OCI-LY1 (cell line): Measurements from ENCODE around the gene LRTM2.

Experiments used
- H2AFZ ChIP-seq: fragments of 200-600 bp; sonication (generic), shearing (Covaris generic); 2 replicates; pipeline ENCODE4 v1.6.0; 2014; ENCODE audit warnings: antibody characterized with exemption, mild to moderate bottlenecking, low read length
- H3F3A ChIP-seq: fragments of 200-600 bp; sonication (generic), shearing (Covaris generic); 2 replicates; pipeline ENCODE4 v1.6.0; 2014; ENCODE audit warnings: mild to moderate bottlenecking, antibody characterized with exemption, low read length, moderate library complexity; ENCODE audit not compliant: insufficient read depth
- H3K27ac ChIP-seq: fragments of 200-600 bp; sonication (generic); 2 replicates; pipeline ENCODE4 v1.5.1; 2014; ENCODE audit warnings: low read length, mixed run types, mild to moderate bottlenecking, low read depth; ENCODE audit not compliant: poor library complexity, severe bottlenecking
- H3K27me3 ChIP-seq: fragments of 200-600 bp; sonication (generic); 2 replicates; pipeline ENCODE4 v1.6.0; 2014; ENCODE audit warnings: antibody characterized with exemption, mild to moderate bottlenecking, low read length, moderate library complexity; ENCODE audit not compliant: insufficient read depth
- H3K36me3 ChIP-seq: fragments of 200-600 bp; sonication (generic); 2 replicates; pipeline ENCODE4 v1.6.1; 2014; ENCODE audit warnings: mild to moderate bottlenecking, antibody characterized with exemption, low read length, moderate library complexity, mixed read lengths; ENCODE audit not compliant: insufficient read depth
- H3K4me1 ChIP-seq: fragments of 200-600 bp; sonication (generic); 2 replicates; pipeline ENCODE4 v1.5.1; 2014; ENCODE audit warnings: mild to moderate bottlenecking, low read length, moderate library complexity; ENCODE audit not compliant: insufficient read depth, severe bottlenecking
- H3K4me2 ChIP-seq: fragments of 200-600 bp; sonication (generic), shearing (Covaris generic); 2 replicates; pipeline ENCODE4 v1.6.1; 2014; ENCODE audit warnings: low read length
- H3K4me3 ChIP-seq: fragments of 200-600 bp; sonication (generic); 2 replicates; pipeline ENCODE4 v1.5.1; 2014; ENCODE audit warnings: low read length, low read depth, mild to moderate bottlenecking, mixed read lengths; ENCODE audit not compliant: poor library complexity, severe bottlenecking
- H3K79me2 ChIP-seq: fragments of 200-600 bp; shearing (Covaris generic); 2 replicates; pipeline ENCODE4 v1.6.1; 2016; ENCODE audit warnings: mixed run types, low read length, mixed read lengths; ENCODE audit not compliant: insufficient read depth
- H3K9ac ChIP-seq: fragments of 200-600 bp; sonication (generic), shearing (Covaris generic); 2 replicates; pipeline ENCODE4 v1.6.1; 2014; ENCODE audit warnings: mild to moderate bottlenecking, low read length, mixed read lengths
- H3K9me2 ChIP-seq: fragments of 200-600 bp; sonication (generic), shearing (Covaris generic); 2 replicates; pipeline ENCODE4 v1.6.1; 2014; ENCODE audit warnings: low read depth, mild to moderate bottlenecking, low read length, mixed read lengths
- H3K9me3 ChIP-seq: fragments of 200-600 bp; shearing (Covaris generic); 2 replicates; pipeline ENCODE4 v1.6.1; 2014; ENCODE audit warnings: low read length, mixed read lengths
- H4K20me1 ChIP-seq: fragments of 200-600 bp; sonication (generic), shearing (Covaris generic); 2 replicates; pipeline ENCODE4 v1.6.0; 2016; ENCODE audit warnings: mild to moderate bottlenecking, low read length; ENCODE audit not compliant: insufficient read depth
- EZH2 ChIP-seq: fragments of 200-600 bp; sonication (generic), shearing (Covaris generic); IDR thresholded peaks from 2 replicates; pipeline ENCODE4 v1.8.0; 2017; ENCODE audit warnings: borderline replicate concordance, mixed run types, mild to moderate bottlenecking, antibody characterized with exemption, low read length, moderate library complexity, mixed read lengths
- TF ChIP-seq, protein P1 (sequence below): fragments of 200-600 bp; sonication (generic), shearing (Covaris generic); IDR thresholded peaks from 2 replicates; pipeline ENCODE4 v1.5.1; 2017; ENCODE audit warnings: mild to moderate bottlenecking, antibody characterized with exemption, low read length, moderate library complexity, mixed read lengths

Gene LRTM2

DNA sequence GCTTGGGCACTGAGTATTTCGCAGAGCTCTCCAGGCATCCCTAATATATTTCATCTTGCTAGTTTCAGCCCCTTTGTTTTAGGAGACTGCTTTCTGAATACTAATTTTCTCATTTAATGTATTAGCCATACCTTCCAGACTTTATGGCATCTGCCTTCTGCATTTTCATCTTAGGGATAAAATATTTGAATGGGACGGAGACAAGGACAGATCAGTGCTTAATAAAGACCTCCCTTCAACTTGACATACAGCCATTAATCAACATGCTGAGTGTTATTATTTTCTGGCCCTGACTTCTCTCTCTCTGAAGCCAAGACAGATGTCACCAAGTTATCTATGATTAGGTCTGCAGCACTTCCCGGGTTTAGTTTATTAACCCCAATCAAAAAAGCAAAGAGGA, 55.7 kb downstream of the LRTM2 start:
- Histone ChIP-seq H3K9ac (no peak overlapping the region), H3F3A (no peaks in the 10 kb centered on the region), H3K4me2 (no peak overlapping the region), H3K9me2 (no peaks in the 10 kb centered on the region), H3K4me1 (no peaks in the 10 kb centered on the region), H3K9me3 (no peaks in the 10 kb centered on the region), H4K20me1 (no peaks in the 10 kb centered on the region), H3K27ac (no peak overlapping the region), H2AFZ (no peak overlapping the region), H3K27me3 (0 out of 2 replicates have a peak, but pooled peaks cover 5% of the 10 kb centered on the region), H3K36me3 (no peaks in the 10 kb centered on the region), H3K79me2 (no peaks in the 10 kb centered on the region), H3K4me3 (no peak overlapping the region)
- no peak for TF ChIP-seq EZH2
- TF ChIP-seq, protein P1, sequence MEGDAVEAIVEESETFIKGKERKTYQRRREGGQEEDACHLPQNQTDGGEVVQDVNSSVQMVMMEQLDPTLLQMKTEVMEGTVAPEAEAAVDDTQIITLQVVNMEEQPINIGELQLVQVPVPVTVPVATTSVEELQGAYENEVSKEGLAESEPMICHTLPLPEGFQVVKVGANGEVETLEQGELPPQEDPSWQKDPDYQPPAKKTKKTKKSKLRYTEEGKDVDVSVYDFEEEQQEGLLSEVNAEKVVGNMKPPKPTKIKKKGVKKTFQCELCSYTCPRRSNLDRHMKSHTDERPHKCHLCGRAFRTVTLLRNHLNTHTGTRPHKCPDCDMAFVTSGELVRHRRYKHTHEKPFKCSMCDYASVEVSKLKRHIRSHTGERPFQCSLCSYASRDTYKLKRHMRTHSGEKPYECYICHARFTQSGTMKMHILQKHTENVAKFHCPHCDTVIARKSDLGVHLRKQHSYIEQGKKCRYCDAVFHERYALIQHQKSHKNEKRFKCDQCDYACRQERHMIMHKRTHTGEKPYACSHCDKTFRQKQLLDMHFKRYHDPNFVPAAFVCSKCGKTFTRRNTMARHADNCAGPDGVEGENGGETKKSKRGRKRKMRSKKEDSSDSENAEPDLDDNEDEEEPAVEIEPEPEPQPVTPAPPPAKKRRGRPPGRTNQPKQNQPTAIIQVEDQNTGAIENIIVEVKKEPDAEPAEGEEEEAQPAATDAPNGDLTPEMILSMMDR, result no peak

DNA sequence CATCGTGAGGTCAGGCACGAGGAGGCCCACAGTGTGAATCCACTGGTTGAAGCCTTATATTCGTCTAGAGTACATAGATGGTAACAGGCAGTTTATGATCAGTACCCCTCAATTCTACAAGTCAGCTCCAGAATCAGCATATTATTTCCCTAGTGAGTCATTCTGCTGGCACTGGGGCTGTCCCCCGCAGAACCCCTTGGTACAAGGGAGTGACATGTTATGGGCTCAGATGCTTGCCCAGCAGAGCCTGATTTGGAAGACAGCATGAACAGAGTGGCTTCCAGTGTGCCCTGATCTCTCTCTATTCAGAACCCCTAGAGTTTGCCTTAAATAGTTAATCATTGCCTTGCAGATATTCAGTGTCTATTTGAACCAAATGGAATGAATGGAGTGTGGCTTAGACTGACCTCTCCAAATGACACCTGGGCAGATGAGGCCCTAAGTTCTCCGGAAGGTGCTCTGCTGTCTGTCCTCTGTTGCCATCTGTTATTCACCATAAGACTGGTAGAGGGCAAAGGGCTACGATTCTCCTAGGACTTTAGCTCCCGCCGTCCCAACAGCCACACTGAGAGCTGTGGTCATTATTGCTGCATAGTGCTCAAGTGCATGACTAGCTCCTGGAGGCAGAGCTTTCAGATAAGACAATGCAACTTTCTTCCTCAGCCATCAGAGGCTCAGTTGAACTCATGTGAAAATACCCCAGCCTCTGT, 57.0 kb downstream of the LRTM2 start:
- no peaks in the 10 kb centered on the region for H3K9me3 ChIP-seq
- no peak overlapping the region for H2AFZ ChIP-seq
- H3K4me1 ChIP-seq, result no peaks in the 10 kb centered on the region
- no peaks in the 10 kb centered on the region for H3K9me2 ChIP-seq
- H3K27me3 ChIP-seq, result 0 out of 2 replicates have a peak, but pooled peaks cover 9% of the 10 kb centered on the region
- H3K36me3 ChIP-seq, result no peaks in the 10 kb centered on the region
- no peaks in the 10 kb centered on the region for H4K20me1 ChIP-seq
- TF ChIP-seq, protein P1, result no peak
- no peak for TF ChIP-seq EZH2
- H3K4me2 ChIP-seq, result no peak overlapping the region
- H3K27ac ChIP-seq, result no peak overlapping the region
- H3K4me3 ChIP-seq, result no peak overlapping the region
- no peaks in the 10 kb centered on the region for H3K79me2 ChIP-seq
- no peaks in the 10 kb centered on the region for H3F3A ChIP-seq
- H3K9ac ChIP-seq, result no peak overlapping the region

DNA sequence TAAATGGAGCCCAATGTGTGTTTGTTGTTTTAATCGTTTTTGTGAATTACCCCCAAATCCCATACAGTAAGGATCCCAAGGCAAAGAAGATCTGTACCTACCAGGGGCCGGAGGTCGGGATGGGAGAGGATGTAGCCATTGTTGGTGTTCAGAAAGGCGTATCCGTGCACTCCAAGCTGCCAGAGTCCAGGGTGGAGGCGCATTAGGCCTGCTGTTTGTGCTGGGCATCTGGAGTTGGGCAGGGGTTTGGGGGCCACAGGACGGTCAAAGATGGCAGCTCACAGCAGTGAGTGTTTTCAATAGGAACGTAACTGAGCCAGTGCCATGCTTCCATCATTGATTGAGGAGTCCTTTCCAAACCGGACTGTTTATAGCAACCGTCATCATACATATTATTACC, 57.8 kb downstream of the LRTM2 start:
- H3K9me3 ChIP-seq, result no peaks in the 10 kb centered on the region
- H3K4me2 ChIP-seq, result no peak overlapping the region
- no peaks in the 10 kb centered on the region for H3F3A ChIP-seq
- TF ChIP-seq EZH2, result no peak
- TF ChIP-seq, protein P1, result no peak
- H3K27ac ChIP-seq, result no peak overlapping the region
- no peaks in the 10 kb centered on the region for H3K79me2 ChIP-seq
- no peaks in the 10 kb centered on the region for H3K36me3 ChIP-seq
- H2AFZ ChIP-seq, result no peak overlapping the region
- H3K9ac ChIP-seq, result no peak overlapping the region
- no peak overlapping the region for H3K4me3 ChIP-seq
- H4K20me1 ChIP-seq, result no peaks in the 10 kb centered on the region
- 0 out of 2 replicates have a peak, but pooled peaks cover 9% of the 10 kb centered on the region for H3K27me3 ChIP-seq
- no peaks in the 10 kb centered on the region for H3K4me1 ChIP-seq
- no peaks in the 10 kb centered on the region for H3K9me2 ChIP-seq
